ENCODE data around the gene ZBTB38.

- TF ChIP-seq CTCF (IDR thresholded peaks at IDR 0.05) (no peak), POLR2A (IDR thresholded peaks at IDR 0.05) (no peak)
Observed at GRCh38 chr3:141380987-141381386, 12.7 kb downstream of the ZBTB38 start.

All from thyroid gland (tissue), 4 donors.